ENCODE measurements around the gene CUL2. TPM values are rescaled to one million over a fixed set of nuclear protein-coding genes. Genes with fewer than 3 reads are reported as not detected.

CUL2 gene
- total RNA-seq, 2 donors from 2014 or later, result 7.3 to 8.0 TPM

GRCh38 chr10:34962866-34963265, 127.3 kb downstream of the CUL2 start:
- Histone ChIP-seq H3K36me3 (replicated peaks in 1 of 2; ENCODE audit: insufficient read depth in 1 of 2, low read depth in 2 of 2) (no peaks in the 10 kb centered on the region), H3K27ac (no peak overlapping the region), H3K4me1 (peaks cover 10% of the 10 kb centered on the region), H3K27me3 (no peaks in the 10 kb centered on the region), H3K4me3 (no peak overlapping the region), H3K9me3 (no peaks in the 10 kb centered on the region)
- intact Hi-C loops (cut with DNase I), result no loop called here
- ATAC-seq (no peak), DNase-seq (no peak)
- TF ChIP-seq CTCF (IDR thresholded peaks at IDR 0.05), result no peak
- TF ChIP-seq POLR2A (IDR thresholded peaks at IDR 0.05), result no peak
- 88 to 100% methylated on average over 2 of the region's 2 CpGs for WGBS, 2 donors

- no peak overlapping the region for H3K4me3 ChIP-seq
- no peaks in the 10 kb centered on the region for H3K36me3 ChIP-seq (replicated peaks in 1 of 2; ENCODE audit: insufficient read depth in 1 of 2, low read depth in 2 of 2)
- intact Hi-C loops (cut with DNase I), result no loop called here
- ATAC-seq (no peak), DNase-seq (no peak)
- TF ChIP-seq CTCF (IDR thresholded peaks at IDR 0.05), result peak in 2 of 7 experiments; percentile 22 to 27
- TF ChIP-seq POLR2A (IDR thresholded peaks at IDR 0.05), result no peak
- WGBS, 2 donors, result 45 to 72% methylated on average over 5 to 8 of the region's 8 CpGs
- H3K4me1 ChIP-seq, result no peaks in the 10 kb centered on the region
- H3K27me3 ChIP-seq, result no peaks in the 10 kb centered on the region
- no peak overlapping the region for H3K27ac ChIP-seq
- H3K9me3 ChIP-seq, result no peaks in the 10 kb centered on the region
Measured at GRCh38 chr10:34960983-34961382, 129.2 kb downstream of the CUL2 start.

GRCh38 chr10:34959786-34960185, 130.4 kb downstream of the CUL2 start:
- no peak overlapping the region for H3K4me3 ChIP-seq
- intact Hi-C loops (cut with DNase I), result no loop called here
- ATAC-seq (no peak), DNase-seq (no peak)
- H3K27me3 ChIP-seq, result no peaks in the 10 kb centered on the region
- H3K4me1 ChIP-seq, result peaks cover 11% of the 10 kb centered on the region
- H3K9me3 ChIP-seq, result no peaks in the 10 kb centered on the region
- no peak for TF ChIP-seq POLR2A (IDR thresholded peaks at IDR 0.05)
- TF ChIP-seq CTCF (IDR thresholded peaks at IDR 0.05), result no peak
- no peaks in the 10 kb centered on the region for H3K36me3 ChIP-seq (replicated peaks in 1 of 2; ENCODE audit: insufficient read depth in 1 of 2, low read depth in 2 of 2)
- 60 to 78% methylated on average over 4 of the region's 4 CpGs for WGBS, 2 donors
- H3K27ac ChIP-seq, result no peak overlapping the region

GRCh38 chr10:34959321-34959720, 130.8 kb downstream of the CUL2 start:
- Histone ChIP-seq H3K9me3 (no peaks in the 10 kb centered on the region), H3K4me1 (peaks cover 15% of the 10 kb centered on the region), H3K36me3 (replicated peaks in 1 of 2; ENCODE audit: insufficient read depth in 1 of 2, low read depth in 2 of 2) (no peaks in the 10 kb centered on the region), H3K4me3 (no peak overlapping the region), H3K27ac (no peak overlapping the region), H3K27me3 (no peaks in the 10 kb centered on the region)
- no peak for DNase-seq
- intact Hi-C loops (cut with DNase I), result no loop called here
- no peak for ATAC-seq
- no peak for TF ChIP-seq POLR2A (IDR thresholded peaks at IDR 0.05)
- TF ChIP-seq CTCF (IDR thresholded peaks at IDR 0.05), result no peak
- 70 to 73% methylated on average over 4 to 9 of the region's 9 CpGs for WGBS, 2 donors

Small RNAs within 50 kb of the gene (microRNA-seq; reads per million reads assigned to microRNA genes)
- gene MIR3611 (ENCODE audit: borderline number of aligned reads in 2 of 2, borderline replicate concordance in 2 of 2), result 2.7 to 4.2 reads per million in 2 donors

Small RNAs within 50 kb of the gene (small RNA-seq; reads per million reads assigned to genes)
- gene MIR3611 (not detected), gene RNU7-77P (not detected)

Other genes starting within 250 kb of the CUL2 start
- gene CREM, start 36.5 kb upstream of the CUL2 start, total RNA-seq, result 10 to 100 TPM; 10.5 to 26.7 TPM
- 10 to 100 TPM in 1 of 2 donors, 1 to 10 TPM in 1; 9.6 to 18.9 TPM for gene CCNY, start 246.2 kb upstream of the CUL2 start, total RNA-seq